Measurements from ENCODE around the gene PDE7B. TPM values are rescaled to one million over a fixed set of nuclear protein-coding genes. Genes with fewer than 3 reads are reported as not detected.

PDE7B gene
- total and polyA plus RNA-seq, 9 of the 15 experiments (the other 6 are each of a cell fraction or from before 2014, with no cell fraction given), result 0.01 TPM; not detected in 8

- no peaks in the 10 kb centered on the region for H3K9me3 ChIP-seq (replicated peaks; ENCODE audit: control insufficient read depth, insufficient read depth, low read depth, low read length)
- no peak overlapping the region for H3K9ac ChIP-seq (ENCODE audit: insufficient read depth in 1 of 2, low read depth in 2 of 2, low read length in 2 of 2)
- H3K9me1 ChIP-seq (ENCODE audit: control insufficient read depth, insufficient read depth, low read length), result no peaks in the 10 kb centered on the region
- H3K27ac ChIP-seq (ENCODE audit: extremely low read depth, low read depth, low read length), result no peak overlapping the region
- H2AFZ ChIP-seq (ENCODE audit: low read depth, low read length), result no peak overlapping the region
- intact Hi-C loops (cut with micrococcal nuclease), result no loop called here
- in situ Hi-C loops (cut with MboI), result no loop called here
- H3K27me3 ChIP-seq (ENCODE audit: control insufficient read depth in 2 of 2, insufficient read depth in 2 of 2, low read length in 2 of 2), result peaks cover 2 to 3% of the 10 kb centered on the region in 2 experiments; a peak in 1 of 5 replicates
- ChIA-PET POLR2A (no interaction called here), CTCF (ENCODE audit: low intra/inter-chr PET ratio) (no interaction called here)
- 0% methylated on average over 5 of the region's 5 CpGs for WGBS (ENCODE audit: insufficient coverage, low coverage, missing lambda C conversion rate)
- H3K4me3 ChIP-seq, result no peak overlapping the region
- no peak overlapping the region for H3K4me2 ChIP-seq (ENCODE audit: insufficient read depth, low read length)
- H3K4me1 ChIP-seq (replicated peaks in 1 of 2; ENCODE audit: control insufficient read depth in 2 of 2, insufficient read depth in 2 of 2, low read length in 2 of 2), result no peaks in the 10 kb centered on the region
- DNase-seq (ENCODE audit: extremely low read depth in 1 of 4, low spot score in 3 of 4), result no peak
- H4K20me1 ChIP-seq (replicated peaks; ENCODE audit: control insufficient read depth, insufficient read depth, low read length), result no peaks in the 10 kb centered on the region
- no peak for ATAC-seq
- no peak for TF ChIP-seq ZKSCAN3 (CRISPR knock-in tag; IDR thresholded peaks at IDR 0.05)
- TF ChIP-seq NFRKB (IDR thresholded peaks at IDR 0.05; ENCODE audit: low read depth), result no peak
- no peak for TF ChIP-seq NR3C1 (CRISPR knock-in tag; IDR thresholded peaks at IDR 0.05)
- no peak for TF ChIP-seq ZBTB34 (CRISPR knock-in tag; IDR thresholded peaks at IDR 0.05)
- TF ChIP-seq, protein P1, sequence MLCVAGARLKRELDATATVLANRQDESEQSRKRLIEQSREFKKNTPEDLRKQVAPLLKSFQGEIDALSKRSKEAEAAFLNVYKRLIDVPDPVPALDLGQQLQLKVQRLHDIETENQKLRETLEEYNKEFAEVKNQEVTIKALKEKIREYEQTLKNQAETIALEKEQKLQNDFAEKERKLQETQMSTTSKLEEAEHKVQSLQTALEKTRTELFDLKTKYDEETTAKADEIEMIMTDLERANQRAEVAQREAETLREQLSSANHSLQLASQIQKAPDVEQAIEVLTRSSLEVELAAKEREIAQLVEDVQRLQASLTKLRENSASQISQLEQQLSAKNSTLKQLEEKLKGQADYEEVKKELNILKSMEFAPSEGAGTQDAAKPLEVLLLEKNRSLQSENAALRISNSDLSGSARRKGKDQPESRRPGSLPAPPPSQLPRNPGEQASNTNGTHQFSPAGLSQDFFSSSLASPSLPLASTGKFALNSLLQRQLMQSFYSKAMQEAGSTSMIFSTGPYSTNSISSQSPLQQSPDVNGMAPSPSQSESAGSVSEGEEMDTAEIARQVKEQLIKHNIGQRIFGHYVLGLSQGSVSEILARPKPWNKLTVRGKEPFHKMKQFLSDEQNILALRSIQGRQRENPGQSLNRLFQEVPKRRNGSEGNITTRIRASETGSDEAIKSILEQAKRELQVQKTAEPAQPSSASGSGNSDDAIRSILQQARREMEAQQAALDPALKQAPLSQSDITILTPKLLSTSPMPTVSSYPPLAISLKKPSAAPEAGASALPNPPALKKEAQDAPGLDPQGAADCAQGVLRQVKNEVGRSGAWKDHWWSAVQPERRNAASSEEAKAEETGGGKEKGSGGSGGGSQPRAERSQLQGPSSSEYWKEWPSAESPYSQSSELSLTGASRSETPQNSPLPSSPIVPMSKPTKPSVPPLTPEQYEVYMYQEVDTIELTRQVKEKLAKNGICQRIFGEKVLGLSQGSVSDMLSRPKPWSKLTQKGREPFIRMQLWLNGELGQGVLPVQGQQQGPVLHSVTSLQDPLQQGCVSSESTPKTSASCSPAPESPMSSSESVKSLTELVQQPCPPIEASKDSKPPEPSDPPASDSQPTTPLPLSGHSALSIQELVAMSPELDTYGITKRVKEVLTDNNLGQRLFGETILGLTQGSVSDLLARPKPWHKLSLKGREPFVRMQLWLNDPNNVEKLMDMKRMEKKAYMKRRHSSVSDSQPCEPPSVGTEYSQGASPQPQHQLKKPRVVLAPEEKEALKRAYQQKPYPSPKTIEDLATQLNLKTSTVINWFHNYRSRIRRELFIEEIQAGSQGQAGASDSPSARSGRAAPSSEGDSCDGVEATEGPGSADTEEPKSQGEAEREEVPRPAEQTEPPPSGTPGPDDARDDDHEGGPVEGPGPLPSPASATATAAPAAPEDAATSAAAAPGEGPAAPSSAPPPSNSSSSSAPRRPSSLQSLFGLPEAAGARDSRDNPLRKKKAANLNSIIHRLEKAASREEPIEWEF (CRISPR knock-in tag; IDR thresholded peaks at IDR 0.05), result no peak
- TF ChIP-seq ETS2 (tag; IDR thresholded peaks at IDR 0.05; ENCODE audit: borderline replicate concordance, poor library complexity, severe bottlenecking), result no peak
- no peak for TF ChIP-seq SUPT5H (IDR thresholded peaks at IDR 0.05)
- H3K79me2 ChIP-seq (ENCODE audit: control insufficient read depth, insufficient read depth, low read length), result no peaks in the 10 kb centered on the region
- BruUV-seq (replicated peaks), result no TSS peak
- FAIRE-seq, result no peak
- no peaks in the 10 kb centered on the region for H3K36me3 ChIP-seq (ENCODE audit: control insufficient read depth, insufficient read depth, low read length)
Measured at GRCh38 chr6:136061701-136062100, 210.2 kb downstream of the PDE7B start.
